CMK (cell line): ENCODE results near the gene B3GALT4.

Source experiments
- DNase-seq: peaks from one replicate; pipeline ENCODE4 v3.0.0-alpha.2; 2010; ENCODE audit warnings: low read depth

B3GALT4 gene

DNA sequence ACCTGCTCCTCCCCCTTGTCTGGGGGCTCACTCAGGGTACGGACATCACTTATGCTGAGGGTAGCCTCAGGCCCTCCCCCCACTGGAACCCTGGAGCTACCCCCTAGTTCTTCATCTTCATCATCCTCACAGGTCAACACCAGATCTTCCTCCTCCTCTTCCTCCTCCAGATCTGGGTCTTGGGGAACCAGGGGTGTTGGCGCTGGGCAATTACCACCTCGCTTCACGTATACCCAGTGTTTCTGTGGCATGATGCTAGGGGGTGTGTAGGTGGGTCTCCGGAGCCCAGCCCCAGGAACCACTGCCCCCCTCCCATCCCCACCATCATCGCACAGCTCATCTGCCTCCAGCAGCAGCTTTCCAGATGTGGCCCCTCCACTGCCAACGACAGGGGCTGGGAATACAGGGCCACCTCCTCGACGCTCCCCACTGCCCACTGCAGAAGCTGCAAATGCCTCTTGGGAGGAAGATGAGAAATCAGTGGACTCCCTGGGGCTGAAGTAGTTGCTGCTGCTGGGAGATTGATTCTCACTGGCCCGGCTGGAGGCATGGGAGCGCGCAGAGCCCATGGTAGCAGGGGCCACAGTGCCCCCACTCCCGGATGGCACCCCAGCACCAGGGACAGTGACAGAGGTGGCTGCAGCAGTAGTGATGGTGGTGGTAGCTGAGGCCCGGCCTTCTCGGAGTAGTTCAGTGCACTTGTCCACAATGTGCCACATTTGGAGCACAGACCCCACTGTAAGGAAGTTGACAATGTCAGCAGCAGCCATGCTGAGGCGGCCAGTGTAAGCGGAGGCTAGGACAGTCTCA, 39.1 kb downstream of the B3GALT4 start:
- DNase-seq: no peak

DNA sequence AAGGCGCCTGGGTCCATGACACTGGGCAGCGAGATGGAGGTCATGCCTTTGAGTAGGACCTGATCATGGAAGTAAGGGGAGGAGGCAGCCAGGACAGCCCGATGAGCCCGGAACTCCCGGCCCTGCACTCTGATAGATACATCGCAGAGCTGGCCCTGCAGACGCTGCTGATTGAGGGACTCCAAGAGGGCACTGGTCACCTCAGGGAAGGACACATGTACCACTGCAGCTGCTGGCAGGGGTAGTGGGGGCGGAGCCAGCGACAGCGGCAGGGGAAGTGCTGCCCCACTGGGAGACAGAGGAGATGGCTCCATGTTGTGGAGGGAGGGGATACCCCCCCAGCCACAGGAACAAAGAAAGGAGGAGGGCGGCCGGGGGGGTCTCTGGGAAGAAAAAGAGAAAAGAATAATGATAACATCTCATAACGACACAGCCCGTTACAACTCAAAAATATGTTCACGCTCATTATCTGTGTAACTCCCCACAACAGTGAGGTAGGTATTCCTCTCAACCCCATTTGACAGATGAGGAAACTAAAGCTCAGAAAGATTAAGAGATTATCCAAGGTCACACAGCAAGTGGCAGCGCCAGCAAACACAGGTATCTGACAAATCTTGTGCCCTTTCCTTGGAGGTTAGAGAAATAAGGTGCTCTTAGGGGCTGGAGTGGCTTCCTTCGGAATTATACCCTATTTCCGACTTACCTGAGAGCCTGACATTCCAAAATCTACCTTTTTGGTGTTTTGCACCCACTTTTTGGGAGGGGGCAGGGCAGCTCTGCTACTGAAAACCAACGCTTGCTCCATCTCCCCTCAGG, 39.9 kb downstream of the B3GALT4 start:
- DNase-seq: no peak

DNA sequence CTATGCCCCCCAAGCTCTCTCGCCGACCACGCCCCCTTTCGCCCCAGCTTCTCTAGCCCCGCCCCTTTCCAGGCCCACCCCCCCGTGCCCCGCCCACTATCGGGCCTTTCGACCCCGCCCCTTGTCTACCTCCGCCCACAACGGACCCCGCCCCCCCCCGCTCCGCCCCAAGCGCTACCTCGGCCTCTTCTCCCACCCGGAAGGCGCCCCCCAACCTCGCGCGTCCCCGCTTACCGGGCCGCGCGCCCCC, 40.4 kb downstream of the B3GALT4 start:
- DNase-seq: no peak

- peak; percentile 96 for DNase-seq
Observed at GRCh38 chr6:33317669-33318425, 40.9 kb downstream of the B3GALT4 start, which contains the start of gene ZBTB22. TSS of gene ZBTB22 (minus strand) at chr6:33317744. CDS start at chr6:33316916, 828 bp downstream.

- no peak for DNase-seq
Observed at GRCh38 chr6:33318426-33319073, 41.6 kb downstream of the B3GALT4 start.

DNA sequence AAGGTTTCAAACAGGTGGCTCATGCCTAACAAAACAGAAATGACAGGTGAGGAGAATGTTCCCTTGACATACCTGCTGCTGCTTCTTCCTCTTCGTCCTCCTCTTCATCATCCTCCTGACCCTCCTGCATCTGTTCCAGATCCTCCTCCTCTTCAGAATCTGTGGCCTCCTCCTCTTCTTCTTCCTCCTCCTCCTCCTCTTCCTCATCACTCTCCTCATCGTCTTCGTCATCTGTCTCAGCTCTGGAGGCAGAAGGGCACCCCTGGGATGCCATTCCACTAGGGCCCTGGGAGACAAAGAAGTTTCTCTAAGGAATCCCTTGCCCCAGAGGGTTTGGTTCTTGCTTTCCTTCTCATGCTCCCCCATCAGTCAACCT, 43.0 kb downstream of the B3GALT4 start:
- no peak for DNase-seq

- DNase-seq: no peak
Observed at GRCh38 chr6:33320315-33321181, 43.6 kb downstream of the B3GALT4 start.

- no peak for DNase-seq
Observed at GRCh38 chr6:33321227-33321626, 44.3 kb downstream of the B3GALT4 start.

GRCh38 chr6:33323623-33323948, 46.7 kb downstream of the B3GALT4 start:
- no peak for DNase-seq

DNA sequence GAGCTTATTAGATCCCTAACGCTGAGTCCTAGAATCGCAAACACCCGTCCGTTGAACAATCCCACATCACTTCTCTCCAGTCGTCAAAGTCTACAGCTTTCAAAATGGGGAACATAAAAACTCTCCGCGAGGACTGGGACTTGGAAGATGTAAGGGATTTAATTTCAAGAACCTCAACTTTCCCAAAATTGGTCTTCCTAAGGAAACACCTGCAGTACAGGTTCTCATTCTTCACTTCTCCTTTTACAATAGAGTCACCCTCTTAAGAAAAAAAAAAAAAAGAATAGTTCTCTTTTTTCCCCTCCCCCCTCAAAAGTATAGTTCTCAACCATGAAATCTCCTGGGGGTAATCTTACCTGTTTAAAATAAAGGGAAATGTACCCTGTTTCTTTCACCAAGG, 47.2 kb downstream of the B3GALT4 start:
- DNase-seq: no peak
